ENCODE data around the gene DNAH1.

Gene DNAH1

GRCh38 chr3:52401551-52401950 lies 85.4 kb downstream of the DNAH1 start:
- TF ChIP-seq CTCF (IDR thresholded peaks at IDR 0.05; ENCODE audit: low read depth, low read length, missing control alignments): no peak
- no peak overlapping the region for H3K4me3 ChIP-seq (replicated peaks; ENCODE audit: low read depth, low read length)
- DNase-seq (ENCODE audit: extremely low read depth, low read depth): no peak

GRCh38 chr3:52402101-52402521 lies 86.0 kb downstream of the DNAH1 start:
- H3K4me3 ChIP-seq (replicated peaks; ENCODE audit: low read depth, low read length): no peak overlapping the region
- TF ChIP-seq CTCF (IDR thresholded peaks at IDR 0.05; ENCODE audit: low read depth, low read length, missing control alignments): no peak
- no peak for DNase-seq (ENCODE audit: extremely low read depth, low read depth)

GRCh38 chr3:52402706-52403270 lies 86.7 kb downstream of the DNAH1 start:
- no peak for TF ChIP-seq CTCF (IDR thresholded peaks at IDR 0.05; ENCODE audit: low read depth, low read length, missing control alignments)
- H3K4me3 ChIP-seq (replicated peaks; ENCODE audit: low read depth, low read length): no peak overlapping the region
- DNase-seq (ENCODE audit: extremely low read depth, low read depth): no peak

GRCh38 chr3:52403271-52403841 lies 87.2 kb downstream of the DNAH1 start:
- TF ChIP-seq CTCF (IDR thresholded peaks at IDR 0.05; ENCODE audit: low read depth, low read length, missing control alignments): no peak
- no peak overlapping the region for H3K4me3 ChIP-seq (replicated peaks; ENCODE audit: low read depth, low read length)
- DNase-seq (ENCODE audit: extremely low read depth, low read depth): no peak

GRCh38 chr3:52403955-52404354 lies 87.8 kb downstream of the DNAH1 start:
- no peak overlapping the region for H3K4me3 ChIP-seq (replicated peaks; ENCODE audit: low read depth, low read length)
- no peak for DNase-seq (ENCODE audit: extremely low read depth, low read depth)
- TF ChIP-seq CTCF (IDR thresholded peaks at IDR 0.05; ENCODE audit: low read depth, low read length, missing control alignments): no peak

- no peak for TF ChIP-seq CTCF (IDR thresholded peaks at IDR 0.05; ENCODE audit: low read depth, low read length, missing control alignments)
- H3K4me3 ChIP-seq (replicated peaks; ENCODE audit: low read depth, low read length): no peak overlapping the region
- no peak for DNase-seq (ENCODE audit: extremely low read depth, low read depth)
Measured at GRCh38 chr3:52404391-52404790, 88.3 kb downstream of the DNAH1 start.

- no peak for TF ChIP-seq CTCF (IDR thresholded peaks at IDR 0.05; ENCODE audit: low read depth, low read length, missing control alignments)
- DNase-seq (ENCODE audit: extremely low read depth, low read depth): no peak
- H3K4me3 ChIP-seq (replicated peaks; ENCODE audit: low read depth, low read length): no peak overlapping the region
Measured at GRCh38 chr3:52405066-52405465, 88.9 kb downstream of the DNAH1 start.
